Left ventricle myocardium superior (tissue), 1 donor: ENCODE results near the gene TMEM181. TPM values are rescaled to one million over a fixed set of nuclear protein-coding genes. Genes with fewer than 3 reads are reported as not detected.
A peak's percentile ranks its signal among the peaks of the same experiment; 100 is the strongest.
"Not testable (repeated sequence)": the region's sequence is repeated elsewhere in the genome, so short reads cannot be mapped to it uniquely, and the experiment has no call there.

Source experiments
- ATAC-seq: fragments of 200-7000 bp; cut with Tn5 transposase; one replicate; pipeline ENCODE4 v1.9.1; 2020; ENCODE audit warnings: mild to moderate bottlenecking, moderate library complexity
- DNase-seq: peaks from one replicate; pipeline ENCODE4 v3.0.0-alpha.2; 2020
- intact Hi-C: fragments of 100-400 bp; cut with micrococcal nuclease; formaldehyde crosslinking; loops from one replicate; pipeline ENCODE4 v1.11.0; 2022
- microRNA-seq: library from miRNA; unstranded; fragments of <30 nt; microRNA quantifications from one replicate; pipeline ENCODE4 v1.2.0, GENCODE V29; 2020; ENCODE audit warnings: borderline number of aligned reads
- total RNA-seq: library from RNA; stranded (reverse); fragmentation: NEBNext Ultra II Directional; extraction: Animal tissue kit (Norgen Biotek cat#: 25700); gene quantifications from one replicate; pipeline ENCODE4 v1.2.1, GENCODE V29; 2021
- donor health status: DM: no; HTN: yes; CAD: no; lungs with severe emphysema.

Gene TMEM181
- total RNA-seq, 1 donor from 2014 or later, result 9.6 TPM

GRCh38 chr6:158666628-158667359, 106.9 kb downstream of the TMEM181 start:
- DNase-seq (no peak), ATAC-seq (peak; percentile 73)
- intact Hi-C loops, result no loop called here

- no peak for ATAC-seq
- no peak for DNase-seq
- intact Hi-C loops, result no loop called here
Observed at GRCh38 chr6:158667360-158667981, 107.6 kb downstream of the TMEM181 start.

- DNase-seq (no peak), ATAC-seq (no peak)
- intact Hi-C loops, result no loop called here
Observed at GRCh38 chr6:158668707-158669103, 108.8 kb downstream of the TMEM181 start.

- no peak for ATAC-seq
- intact Hi-C loops, result no loop called here
- DNase-seq, result no peak
Observed at GRCh38 chr6:158669145-158670035, 109.5 kb downstream of the TMEM181 start.

GRCh38 chr6:158672119-158672518, 112.2 kb downstream of the TMEM181 start:
- intact Hi-C loops, DNase-seq, ATAC-seq: not testable (repeated sequence)

- DNase-seq (no peak), ATAC-seq (no peak)
- intact Hi-C loops, result no loop called here
Observed at GRCh38 chr6:158672726-158673125, 112.8 kb downstream of the TMEM181 start.

- intact Hi-C loops, result no loop called here
- no peak for DNase-seq
- ATAC-seq, result no peak
Observed at GRCh38 chr6:158674342-158675131, 114.6 kb downstream of the TMEM181 start.

- DNase-seq, ATAC-seq, intact Hi-C loops: not testable (repeated sequence)
Observed at GRCh38 chr6:158677094-158677493, 117.2 kb downstream of the TMEM181 start.

GRCh38 chr6:158677906-158678578, 118.2 kb downstream of the TMEM181 start:
- no peak for ATAC-seq
- DNase-seq, result no peak
- intact Hi-C loops, result no loop called here

- no peak for DNase-seq
- intact Hi-C loops, result no loop called here
- no peak for ATAC-seq
Observed at GRCh38 chr6:158680015-158680414, 120.1 kb downstream of the TMEM181 start.

GRCh38 chr6:158680481-158680880, 120.6 kb downstream of the TMEM181 start:
- DNase-seq (no peak), ATAC-seq (no peak)
- intact Hi-C loops, result no loop called here

- intact Hi-C loops, result no loop called here
- ATAC-seq (no peak), DNase-seq (no peak)
Observed at GRCh38 chr6:158684311-158684710, 124.4 kb downstream of the TMEM181 start.

GRCh38 chr6:158684745-158685324, 124.9 kb downstream of the TMEM181 start:
- ATAC-seq (no peak), DNase-seq (no peak)
- intact Hi-C loops, result no loop called here

Small RNA genes within 50 kb of the gene (microRNA-seq; reads per million reads assigned to microRNA genes)
- not detected for gene MIR7161

Other genes with a start within 250 kb of the TMEM181 start
- gene TULP4, start 247.6 kb upstream of the TMEM181 start, total RNA-seq, result 101 TPM
- gene DYNLT1, start 84.7 kb downstream of the TMEM181 start, total RNA-seq, result 130 TPM
- 10.8 TPM for gene SYTL3, start 90.0 kb downstream of the TMEM181 start, total RNA-seq